ENCODE data around the gene RGS12. TPM values are rescaled to one million over a fixed set of nuclear protein-coding genes. Genes with fewer than 3 reads are reported as not detected.

Gene RGS12
- total RNA-seq, 4 donors from 2014 or later = 20.4 to 86.1 (median 34.1) TPM

DNA sequence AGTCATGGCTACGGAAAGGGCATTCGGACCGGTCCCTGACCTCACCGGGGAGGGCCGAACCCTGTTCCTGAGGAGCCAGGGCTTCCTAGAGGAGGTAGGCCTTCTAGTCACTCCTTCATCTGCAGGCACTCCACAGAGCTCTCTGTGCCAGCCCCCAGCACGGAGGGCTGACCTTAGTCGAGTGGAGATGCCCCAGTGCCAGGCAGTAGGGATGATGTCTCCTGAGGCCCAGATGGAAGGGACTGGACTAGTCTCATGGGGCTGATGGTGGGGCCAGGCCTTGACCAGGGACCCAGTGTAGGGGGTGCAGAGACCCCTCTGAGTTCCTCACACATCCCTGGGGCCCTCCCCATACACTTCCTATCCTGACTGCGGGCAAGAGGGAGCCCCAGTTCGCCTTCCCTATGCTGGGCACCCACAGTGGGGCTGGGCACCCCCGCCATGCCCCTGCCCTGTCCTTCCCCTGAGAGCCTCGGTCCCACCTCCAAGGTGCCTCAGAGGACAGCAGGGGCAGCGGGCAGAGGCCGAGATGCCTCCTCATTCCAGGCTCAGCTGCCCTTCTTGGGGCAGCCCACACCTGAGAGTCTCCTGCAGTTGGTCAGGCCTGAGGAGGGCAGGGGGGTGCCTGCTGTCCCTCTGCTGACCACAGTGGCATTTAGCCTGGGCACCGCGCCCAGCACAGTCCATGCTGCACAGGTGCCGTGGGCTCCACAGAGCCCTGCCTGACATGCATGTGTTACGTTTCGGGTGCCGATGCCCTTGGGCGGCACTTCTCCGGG lies 45.2 kb upstream of the RGS12 start:
- TF ChIP-seq, protein P1, sequence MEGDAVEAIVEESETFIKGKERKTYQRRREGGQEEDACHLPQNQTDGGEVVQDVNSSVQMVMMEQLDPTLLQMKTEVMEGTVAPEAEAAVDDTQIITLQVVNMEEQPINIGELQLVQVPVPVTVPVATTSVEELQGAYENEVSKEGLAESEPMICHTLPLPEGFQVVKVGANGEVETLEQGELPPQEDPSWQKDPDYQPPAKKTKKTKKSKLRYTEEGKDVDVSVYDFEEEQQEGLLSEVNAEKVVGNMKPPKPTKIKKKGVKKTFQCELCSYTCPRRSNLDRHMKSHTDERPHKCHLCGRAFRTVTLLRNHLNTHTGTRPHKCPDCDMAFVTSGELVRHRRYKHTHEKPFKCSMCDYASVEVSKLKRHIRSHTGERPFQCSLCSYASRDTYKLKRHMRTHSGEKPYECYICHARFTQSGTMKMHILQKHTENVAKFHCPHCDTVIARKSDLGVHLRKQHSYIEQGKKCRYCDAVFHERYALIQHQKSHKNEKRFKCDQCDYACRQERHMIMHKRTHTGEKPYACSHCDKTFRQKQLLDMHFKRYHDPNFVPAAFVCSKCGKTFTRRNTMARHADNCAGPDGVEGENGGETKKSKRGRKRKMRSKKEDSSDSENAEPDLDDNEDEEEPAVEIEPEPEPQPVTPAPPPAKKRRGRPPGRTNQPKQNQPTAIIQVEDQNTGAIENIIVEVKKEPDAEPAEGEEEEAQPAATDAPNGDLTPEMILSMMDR (IDR thresholded peaks at IDR 0.05; ENCODE audit: low read depth) = no peak

- TF ChIP-seq, protein P1 (IDR thresholded peaks at IDR 0.05; ENCODE audit: low read depth) = no peak
These were observed 44.7 kb upstream of the RGS12 start for GRCh38 chr4:3248178-3248480.

DNA sequence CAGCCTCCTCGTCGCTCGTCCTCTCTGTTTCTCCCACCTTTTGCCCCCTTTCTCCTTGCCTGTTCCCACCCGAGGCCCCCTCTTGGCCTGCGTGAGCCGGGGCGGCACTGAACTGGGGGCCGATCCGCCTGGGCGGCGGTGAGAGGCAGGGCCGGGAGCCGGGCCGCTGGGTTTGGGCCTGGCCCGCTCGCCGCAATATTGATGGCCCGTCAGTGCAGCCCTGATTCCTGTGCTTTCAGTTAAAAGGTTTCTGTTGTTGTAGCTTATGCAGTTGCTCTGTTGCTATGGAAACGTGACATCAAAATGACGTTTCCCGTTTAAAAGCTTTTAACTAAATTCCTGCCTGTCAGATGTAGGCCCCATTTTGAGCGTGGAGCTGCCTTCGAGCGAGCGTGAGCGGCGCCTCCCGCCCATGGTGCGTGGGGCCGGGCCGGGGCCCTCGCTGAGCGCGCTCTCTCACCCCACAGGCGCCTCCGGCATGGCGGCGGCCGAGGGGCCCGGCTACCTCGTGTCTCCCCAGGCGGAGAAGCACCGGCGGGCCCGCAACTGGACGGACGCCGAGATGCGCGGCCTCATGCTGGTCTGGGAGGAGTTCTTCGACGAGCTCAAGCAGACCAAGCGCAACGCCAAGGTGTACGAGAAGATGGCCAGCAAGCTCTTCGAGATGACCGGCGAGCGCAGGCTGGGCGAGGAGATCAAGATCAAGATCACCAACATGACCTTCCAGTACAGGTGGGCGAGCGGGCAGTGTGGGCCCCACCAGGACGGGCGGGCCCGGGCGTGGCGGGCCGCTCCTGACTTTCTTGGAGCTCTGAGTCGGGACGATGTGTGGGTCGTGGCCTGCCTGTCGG lies 43.8 kb upstream of the RGS12 start, which contains the start of gene MSANTD1:
Gene MSANTD1 (plus strand): TSS at position 349 of the 851 bp plus-strand sequence. CDS start 64 bp downstream, at position 413.
- TF ChIP-seq, protein P1 (IDR thresholded peaks at IDR 0.05; ENCODE audit: low read depth) = no peak

GRCh38 chr4:3249711-3250437 lies 42.9 kb upstream of the RGS12 start:
- TF ChIP-seq, protein P1 (IDR thresholded peaks at IDR 0.05; ENCODE audit: low read depth) = no peak

DNA sequence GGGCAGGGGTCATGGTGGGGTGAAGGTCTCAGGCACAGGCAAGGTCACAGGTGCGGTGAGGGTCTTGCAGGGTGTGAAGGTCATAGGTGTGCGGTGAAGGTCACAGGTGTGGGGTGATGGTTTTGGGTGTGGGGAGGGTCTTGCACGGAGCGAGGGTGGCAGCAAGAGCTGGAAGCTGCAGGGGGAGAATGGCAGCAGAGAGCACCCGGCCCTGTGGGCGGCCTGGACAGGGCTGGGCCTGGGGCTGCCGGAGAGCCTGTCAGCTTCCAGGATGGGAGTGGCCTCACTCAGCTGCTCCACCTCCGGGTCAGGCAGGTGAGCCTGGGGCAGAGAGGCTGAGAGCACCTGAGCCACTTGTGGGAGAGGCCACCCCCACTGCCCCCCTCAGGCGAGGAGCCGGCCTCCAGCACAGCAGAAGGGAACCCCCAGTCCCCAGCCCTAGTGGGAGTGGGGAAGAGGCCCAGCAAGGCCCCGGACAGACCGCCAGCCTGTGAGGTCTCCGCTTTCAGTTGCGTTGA lies 42.3 kb upstream of the RGS12 start:
- TF ChIP-seq, protein P1 (IDR thresholded peaks at IDR 0.05; ENCODE audit: low read depth) = no peak

GRCh38 chr4:3250956-3251690 lies 41.7 kb upstream of the RGS12 start:
- TF ChIP-seq, protein P1 (IDR thresholded peaks at IDR 0.05; ENCODE audit: low read depth) = no peak

All from subcutaneous adipose tissue (tissue), 4 donors.